ENCODE data around the gene RIBC2. TPM values are rescaled to one million over a fixed set of nuclear protein-coding genes. Genes with fewer than 3 reads are reported as not detected.

The RIBC2 gene
- total and polyA plus RNA-seq, 2 of the 4 experiments (the other 2 are of a cell fraction): 0.29 to 0.36 TPM

- TF ChIP-seq MXI1 (IDR thresholded peaks at IDR 0.05; ENCODE audit: borderline replicate concordance, low read depth, low read length) (no peak), POLR2A (IDR thresholded peaks at IDR 0.05; ENCODE audit: low read depth, low read length) (no peak), NFE2L2 (IDR thresholded peaks at IDR 0.05; ENCODE audit: low read depth, low read length) (no peak), RCOR1 (IDR thresholded peaks at IDR 0.05; ENCODE audit: insufficient replicate concordance, low read length) (no peak), RAD21 (IDR thresholded peaks at IDR 0.05; ENCODE audit: low read length) (no peak), USF2 (IDR thresholded peaks at IDR 0.05; ENCODE audit: low read depth, low read length) (no peak)
- ChIA-PET POLR2A (ENCODE audit: unreplicated experiment) (no interaction called here), CTCF (no interaction called here)
These were observed 11.0 kb upstream of the RIBC2 start for GRCh38 chr22:45402466-45402985.

More at GRCh38 chr22:45402466-45402985, 11.0 kb upstream of the RIBC2 start:
- Histone ChIP-seq H2BK5ac (ENCODE audit: low read depth, low read length, poor library complexity, severe bottlenecking) (no peak overlapping the region), H3K18ac (ENCODE audit: low read depth, low read length) (no peak overlapping the region), H3K4me1 (ENCODE audit: control insufficient read depth, insufficient read depth, low read length) (no peaks in the 10 kb centered on the region), H3K9me1 (ENCODE audit: insufficient read depth, low read length) (no peaks in the 10 kb centered on the region), H4K91ac (ENCODE audit: insufficient read depth, low read depth, low read length) (no peak overlapping the region), H3K36me3 (ENCODE audit: control insufficient read depth, insufficient read depth, low read length) (no peaks in the 10 kb centered on the region), H3K27me3 (ENCODE audit: control insufficient read depth, insufficient read depth, low read length) (peaks cover 24% of the 10 kb centered on the region), H3K56ac (ENCODE audit: extremely low read depth, insufficient read depth, low read length) (no peak overlapping the region), H3K9ac (ENCODE audit: low read depth, low read length) (no peak overlapping the region), H2BK120ac (ENCODE audit: low read depth, low read length) (no peak overlapping the region), H2AK9ac (replicated peaks; ENCODE audit: low read depth, low read length, poor library complexity) (no peak overlapping the region), H4K8ac (ENCODE audit: low read depth in 2 of 2, low read length in 2 of 2) (no peak overlapping the region), H3K79me1 (ENCODE audit: low read depth in 1 of 2, low read length in 2 of 2) (no peaks in the 10 kb centered on the region), H3K23ac (ENCODE audit: low read depth, low read length) (no peak overlapping the region), H4K5ac (ENCODE audit: low read depth, low read length) (no peak overlapping the region), H2BK20ac (ENCODE audit: low read depth, low read length) (no peak overlapping the region), H3K14ac (replicated peaks; ENCODE audit: low read depth, low read length) (no peak overlapping the region), H3K4me3 (ENCODE audit: insufficient read depth, low read depth, low read length) (no peak overlapping the region), H3K27ac (ENCODE audit: insufficient read depth, low read length) (no peak overlapping the region), H2BK15ac (ENCODE audit: low read depth, low read length) (no peak overlapping the region), H3K4ac (ENCODE audit: low read depth, low read length) (no peak overlapping the region), H2AFZ (replicated peaks; ENCODE audit: low read length, poor library complexity) (no peak overlapping the region), H2AK5ac (ENCODE audit: low read depth, low read length) (no peak overlapping the region), H3K9me3 (ENCODE audit: control insufficient read depth, insufficient read depth, low read length) (no peaks in the 10 kb centered on the region), H3K4me2 (ENCODE audit: low read depth, low read length) (no peak overlapping the region), H4K20me1 (ENCODE audit: insufficient read depth, low read length) (no peaks in the 10 kb centered on the region)
- in situ Hi-C loops (cut with MboI; ENCODE audit: low sequenced_read_pairs) (no loop called here), dilution Hi-C loops (cut with HindIII; ENCODE audit: low sequenced_read_pairs, unreplicated experiment) (no loop called here), intact Hi-C loops (cut with micrococcal nuclease) (no loop called here)
- BruUV-seq (replicated peaks): no TSS peak
- WGBS, 2 experiments (ENCODE audit: extremely low coverage in 2 of 2, insufficient read length in 1 of 2): no CpG with 5 or more reads among the region's 3 CpGs
- DNase-seq: no peak
- no peak for ATAC-seq (ENCODE audit: low read depth)

Measured in IMR-90 (cell line).